ENCODE data around the gene PLVAP.

The PLVAP gene

GRCh38 chr19:17326595-17326966 lies 50.6 kb downstream of the PLVAP start:
- no peak for TF ChIP-seq CTCF (IDR thresholded peaks at IDR 0.05; ENCODE audit: insufficient read depth, low read length, poor library complexity, severe bottlenecking)
- no peak for DNase-seq (ENCODE audit: extremely low read depth, insufficient read length)
- H3K27me3 ChIP-seq (replicated peaks; ENCODE audit: control insufficient read depth, insufficient read depth, low read length), result no peaks in the 10 kb centered on the region; the same call in 1 of the 2 replicates
- H3K4me3 ChIP-seq (replicated peaks; ENCODE audit: low read depth, low read length), result no peak overlapping the region
- H3K36me3 ChIP-seq (ENCODE audit: control insufficient read depth, insufficient read depth, low read length), result peaks cover 4% of the 10 kb centered on the region

GRCh38 chr19:17325881-17326594 lies 51.1 kb downstream of the PLVAP start:
- DNase-seq (ENCODE audit: extremely low read depth, insufficient read length), result no peak
- Histone ChIP-seq H3K36me3 (ENCODE audit: control insufficient read depth, insufficient read depth, low read length) (peaks cover 6% of the 10 kb centered on the region), H3K4me3 (replicated peaks; ENCODE audit: low read depth, low read length) (no peak overlapping the region), H3K27me3 (replicated peaks; ENCODE audit: control insufficient read depth, insufficient read depth, low read length) (no peaks in the 10 kb centered on the region; the same call in 1 of the 2 replicates)
- TF ChIP-seq CTCF (IDR thresholded peaks at IDR 0.05; ENCODE audit: insufficient read depth, low read length, poor library complexity, severe bottlenecking), result no peak

GRCh38 chr19:17325133-17325532 lies 52.0 kb downstream of the PLVAP start:
- no peak for DNase-seq (ENCODE audit: extremely low read depth, insufficient read length)
- no peak for TF ChIP-seq CTCF (IDR thresholded peaks at IDR 0.05; ENCODE audit: insufficient read depth, low read length, poor library complexity, severe bottlenecking)

GRCh38 chr19:17324357-17325114 lies 52.6 kb downstream of the PLVAP start:
- H3K4me3 ChIP-seq (replicated peaks; ENCODE audit: low read depth, low read length), result no peak overlapping the region
- peaks cover 15% of the 10 kb centered on the region for H3K36me3 ChIP-seq (ENCODE audit: control insufficient read depth, insufficient read depth, low read length)
- DNase-seq (ENCODE audit: extremely low read depth, insufficient read length), result no peak
- no peak for TF ChIP-seq CTCF (IDR thresholded peaks at IDR 0.05; ENCODE audit: insufficient read depth, low read length, poor library complexity, severe bottlenecking)
- no peaks in the 10 kb centered on the region; the same call in 1 of the 2 replicates for H3K27me3 ChIP-seq (replicated peaks; ENCODE audit: control insufficient read depth, insufficient read depth, low read length)

More at GRCh38 chr19:17325133-17325532, 52.0 kb downstream of the PLVAP start:
- Histone ChIP-seq H3K27me3 (replicated peaks; ENCODE audit: control insufficient read depth, insufficient read depth, low read length) (no peaks in the 10 kb centered on the region; the same call in 1 of the 2 replicates), H3K36me3 (ENCODE audit: control insufficient read depth, insufficient read depth, low read length) (peaks cover 12% of the 10 kb centered on the region), H3K4me3 (replicated peaks; ENCODE audit: low read depth, low read length) (no peak overlapping the region)

- no peak for TF ChIP-seq CTCF (IDR thresholded peaks at IDR 0.05; ENCODE audit: insufficient read depth, low read length, poor library complexity, severe bottlenecking)
- H3K36me3 ChIP-seq (ENCODE audit: control insufficient read depth, insufficient read depth, low read length), result peaks cover 19% of the 10 kb centered on the region
- H3K4me3 ChIP-seq (replicated peaks; ENCODE audit: low read depth, low read length), result no peak overlapping the region
- no peaks in the 10 kb centered on the region; the same call in 1 of the 2 replicates for H3K27me3 ChIP-seq (replicated peaks; ENCODE audit: control insufficient read depth, insufficient read depth, low read length)
- no peak for DNase-seq (ENCODE audit: extremely low read depth, insufficient read length)
Measured at GRCh38 chr19:17323964-17324332, 53.2 kb downstream of the PLVAP start.

Measured in GM06990 (cell line).